Measurements from ENCODE around the gene SBSN.

Gene SBSN

DNA sequence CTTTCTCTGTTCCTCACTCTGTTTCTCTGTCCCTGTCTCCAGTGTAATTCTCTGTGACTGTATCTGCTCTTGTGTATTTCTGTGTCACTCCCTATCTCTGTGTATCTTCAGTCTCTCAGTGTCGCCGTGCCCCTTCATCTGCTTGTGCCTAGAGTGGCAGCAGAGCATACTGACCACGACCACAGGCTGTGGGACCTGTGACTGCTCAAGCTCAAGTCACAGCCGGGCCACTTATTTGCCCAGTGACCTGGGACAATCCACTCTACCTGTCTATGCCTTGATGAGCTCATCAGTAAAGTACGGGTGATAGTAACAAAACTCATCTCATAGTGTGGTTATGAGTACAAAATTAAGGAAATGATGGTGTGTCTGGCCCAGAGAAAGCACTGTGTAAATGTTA is 26.0 kb upstream of the SBSN start:
- no peak for DNase-seq

DNA sequence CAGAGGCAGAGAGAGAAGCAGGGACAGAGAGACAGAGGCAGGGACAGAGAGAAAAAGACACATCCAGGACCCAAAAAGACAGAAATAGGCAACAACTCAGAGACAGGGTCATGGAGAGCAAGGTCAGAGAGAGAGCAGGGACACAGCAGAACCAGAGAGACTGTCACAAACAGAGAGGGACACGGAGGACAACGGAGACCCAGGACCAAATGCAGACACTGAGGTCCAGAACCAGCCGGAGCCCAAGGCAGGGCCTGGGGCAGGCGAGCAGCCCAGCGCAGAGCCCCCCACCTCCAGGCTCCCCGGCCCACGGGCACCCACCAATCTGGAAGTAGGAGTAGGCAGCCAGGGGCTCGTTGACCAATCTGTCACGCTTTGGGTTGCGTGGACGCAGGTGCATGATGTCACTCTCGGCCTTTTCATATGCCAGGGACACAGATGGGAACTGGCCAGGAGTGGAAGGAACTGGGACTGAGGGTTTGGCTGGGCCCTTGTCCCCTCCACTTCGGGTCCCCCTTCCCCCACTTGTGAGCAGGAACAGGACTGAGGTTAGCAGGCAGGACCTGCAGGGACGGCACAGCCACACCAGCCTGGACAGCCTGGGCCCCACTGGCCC is 25.4 kb upstream of the SBSN start:
- no peak for DNase-seq

DNA sequence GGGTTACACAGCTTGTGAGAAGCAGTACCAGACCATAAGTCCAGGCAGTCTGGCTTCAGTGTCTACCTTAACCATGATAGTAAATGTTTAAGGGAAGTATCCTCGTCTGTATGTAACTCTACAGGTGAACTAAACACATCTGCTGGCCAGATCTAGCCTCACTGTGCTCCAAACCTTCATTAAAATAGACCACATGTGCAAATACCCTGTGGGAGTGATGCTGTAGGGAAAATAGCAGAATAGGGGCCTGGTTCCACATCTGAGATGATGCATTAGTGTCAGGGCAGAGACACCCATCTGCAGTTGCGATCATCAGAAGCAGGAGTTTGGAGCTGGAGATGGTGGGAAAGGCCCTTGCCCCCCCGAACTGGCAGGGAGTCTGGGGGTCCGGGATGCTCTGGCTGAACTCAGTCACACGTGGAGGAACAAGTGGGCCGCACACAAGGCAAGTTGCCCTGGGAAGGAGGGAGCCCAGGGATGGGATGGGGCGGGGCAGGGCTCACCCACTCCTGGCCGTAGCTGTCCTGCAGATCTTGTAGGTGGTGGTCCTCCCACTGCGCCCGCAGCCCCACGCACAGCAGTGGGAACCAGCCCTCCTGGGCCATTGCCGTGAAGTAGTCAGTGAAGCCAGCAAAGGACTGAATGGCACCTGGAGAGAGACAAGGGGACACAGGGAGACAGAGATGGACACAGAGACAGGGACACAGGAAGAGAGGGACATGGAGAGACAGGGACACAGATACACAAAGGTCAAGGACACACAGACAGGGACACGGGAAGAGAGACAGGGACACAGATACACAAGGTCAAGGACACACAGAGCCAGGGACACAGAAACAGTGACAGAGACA is 24.6 kb upstream of the SBSN start:
- DNase-seq: no peak

DNA sequence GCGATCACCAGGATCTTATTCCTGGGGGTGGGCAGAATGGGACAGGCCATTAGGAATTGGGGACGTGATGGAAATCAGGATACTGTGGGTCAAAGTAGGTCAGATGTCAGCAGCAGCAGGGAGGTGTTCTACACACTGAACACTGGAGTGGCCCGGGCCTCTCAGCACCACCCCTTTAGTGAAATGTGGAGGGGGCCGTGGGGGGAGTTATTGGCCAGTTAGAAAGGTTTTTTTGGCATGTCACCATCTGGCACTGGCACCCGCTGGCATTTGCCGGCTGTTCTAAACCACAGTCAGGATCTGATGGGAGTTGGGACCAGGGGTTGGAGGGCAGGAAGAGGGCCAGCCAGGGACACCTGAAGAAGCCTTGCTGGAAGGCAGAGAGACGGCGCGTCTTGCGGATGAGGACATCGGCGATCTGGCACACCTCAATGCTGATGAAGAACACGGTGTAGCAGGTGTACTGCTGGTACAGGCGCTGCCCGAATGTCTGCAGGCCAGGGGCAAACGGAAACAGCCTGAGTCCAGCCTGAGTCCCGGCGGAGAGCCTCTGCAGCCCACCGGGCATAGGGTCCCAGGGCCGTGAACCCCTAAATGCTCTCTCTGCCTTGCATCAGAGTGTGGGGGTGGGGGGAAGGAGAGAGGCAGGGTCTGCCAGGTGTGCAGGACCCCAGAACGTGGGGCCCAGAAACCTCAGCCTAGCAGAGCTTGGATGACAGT is 23.1 kb upstream of the SBSN start:
- no peak for DNase-seq

- DNase-seq: no peak
These were observed 21.9 kb upstream of the SBSN start for GRCh38 chr19:35549879-35550523.

GRCh38 chr19:35549174-35549788 is 21.2 kb upstream of the SBSN start:
- peak; percentile 64 to 66 for DNase-seq

- no peak for DNase-seq
These were observed 18.4 kb upstream of the SBSN start for GRCh38 chr19:35546532-35546931.

DNA sequence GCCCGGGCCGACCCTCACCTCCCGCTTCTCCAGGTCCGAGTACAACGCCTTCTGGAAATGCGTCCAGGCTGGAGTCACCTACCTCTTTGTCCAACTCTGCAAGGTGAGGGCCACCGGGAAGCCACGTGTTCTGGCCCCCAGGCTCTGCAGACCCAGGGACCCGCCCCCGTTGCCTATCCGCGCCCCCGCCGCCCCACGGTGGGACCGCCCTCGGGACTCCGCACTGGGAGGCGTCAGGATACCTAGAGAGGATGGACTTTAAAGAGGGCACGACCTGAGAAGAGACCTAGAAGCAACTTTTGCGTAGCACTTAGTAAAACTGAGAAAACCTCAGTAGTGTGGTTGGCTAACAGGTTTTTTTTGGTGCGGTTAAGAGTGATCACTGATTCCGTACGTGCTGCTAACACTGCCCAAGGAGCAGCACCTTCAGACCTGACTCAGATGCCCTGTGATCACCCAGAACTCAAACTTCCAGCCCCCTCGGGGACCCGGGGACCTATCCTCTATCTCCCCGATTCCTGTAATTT is 17.8 kb upstream of the SBSN start:
- peak; percentile 86 to 87 for DNase-seq

GRCh38 chr19:35545001-35545854 is 17.1 kb upstream of the SBSN start, which contains the start of gene TMEM147:
Gene TMEM147, plus strand, starts transcription at chr19:35545626. Its CDS starts 114 bp downstream, at chr19:35545740.
- DNase-seq: peak; percentile 90 to 92

DNA sequence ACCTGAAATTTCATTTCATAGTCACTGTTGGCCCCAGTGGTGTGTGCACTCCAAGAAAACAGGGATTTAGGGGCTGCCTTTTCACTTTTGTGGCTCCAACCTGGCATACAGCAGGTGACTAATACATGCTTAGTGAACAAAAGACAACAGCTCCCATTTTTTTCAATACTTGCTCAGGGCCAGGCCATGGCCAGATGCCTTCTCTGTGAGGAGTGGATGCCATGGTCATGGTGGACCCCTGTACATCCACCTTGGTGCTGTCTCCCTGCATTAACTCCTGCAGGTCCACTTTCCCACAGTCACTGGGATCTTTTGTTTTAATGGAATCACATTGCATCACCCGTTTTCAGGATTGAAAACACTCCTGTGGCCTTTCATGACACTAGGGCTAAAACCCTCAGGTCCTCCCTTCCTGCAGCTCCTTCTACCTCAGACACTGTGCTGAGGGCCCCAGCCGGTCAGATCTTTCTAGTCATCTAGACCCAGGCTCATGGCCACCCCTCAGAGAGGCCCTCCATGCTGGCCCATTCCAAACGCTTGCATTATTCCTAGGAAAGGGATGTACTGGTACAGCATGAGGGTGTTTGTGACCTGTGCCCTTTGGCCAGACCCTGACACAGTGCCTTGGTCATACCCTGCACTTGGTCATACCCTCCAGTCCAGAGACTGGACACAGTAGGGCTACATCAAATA is 16.1 kb upstream of the SBSN start:
- DNase-seq: no peak

DNA sequence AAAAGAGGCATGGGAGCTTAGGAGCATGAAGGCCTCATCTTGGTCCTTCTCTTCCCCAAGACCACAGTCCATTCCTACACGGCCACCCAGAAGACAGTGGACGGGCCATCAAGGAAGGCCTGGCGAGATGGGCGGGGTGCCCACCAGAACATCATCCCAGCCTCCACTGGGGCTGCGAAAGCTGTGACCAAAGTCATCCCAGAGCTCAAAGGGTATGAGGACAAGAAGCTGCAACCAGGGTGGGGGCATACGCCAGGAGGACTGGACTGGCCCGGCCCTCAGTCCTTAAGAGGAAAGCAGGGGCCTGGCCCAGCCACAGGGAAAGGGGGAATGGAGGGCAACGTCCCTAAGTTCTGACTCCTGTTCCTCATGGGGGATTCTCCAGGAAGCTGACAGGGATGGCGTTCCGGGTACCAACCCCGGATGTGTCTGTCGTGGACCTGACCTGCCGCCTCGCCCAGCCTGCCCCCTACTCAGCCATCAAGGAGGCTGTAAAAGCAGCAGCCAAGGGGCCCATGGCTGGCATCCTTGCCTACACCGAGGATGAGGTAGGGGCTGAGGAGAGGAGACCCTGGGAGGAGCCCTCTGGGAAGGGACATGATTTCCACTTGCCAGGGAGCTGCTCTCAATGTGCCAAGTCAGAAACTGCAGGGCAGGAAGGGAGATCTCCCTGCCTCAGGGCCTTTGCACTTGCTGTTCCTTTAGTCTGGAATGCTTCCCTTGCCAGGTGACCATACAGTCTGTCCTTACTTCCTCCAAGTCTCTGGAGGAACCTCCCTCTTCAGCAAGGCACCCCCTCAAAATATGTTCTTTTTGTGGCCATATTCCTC is 15.4 kb upstream of the SBSN start:
- DNase-seq: no peak

DNA sequence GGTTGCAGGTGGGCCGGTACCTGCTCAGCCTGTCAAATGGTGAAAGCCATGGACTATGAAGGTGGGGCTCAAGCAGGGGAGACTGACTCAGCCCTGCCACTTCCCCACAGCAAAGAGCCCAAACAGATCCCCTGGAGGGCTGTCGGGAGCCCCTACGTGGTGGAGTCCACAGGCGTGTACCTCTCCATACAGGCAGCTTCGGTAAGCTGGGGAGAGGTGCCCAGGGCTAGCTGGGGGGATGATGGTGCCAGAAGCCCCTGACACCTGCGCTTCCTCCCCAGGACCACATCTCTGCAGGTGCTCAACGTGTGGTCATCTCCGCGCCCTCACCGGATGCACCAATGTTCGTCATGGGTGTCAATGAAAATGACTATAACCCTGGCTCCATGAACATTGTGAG is 14.1 kb upstream of the SBSN start:
- DNase-seq: no peak

DNA sequence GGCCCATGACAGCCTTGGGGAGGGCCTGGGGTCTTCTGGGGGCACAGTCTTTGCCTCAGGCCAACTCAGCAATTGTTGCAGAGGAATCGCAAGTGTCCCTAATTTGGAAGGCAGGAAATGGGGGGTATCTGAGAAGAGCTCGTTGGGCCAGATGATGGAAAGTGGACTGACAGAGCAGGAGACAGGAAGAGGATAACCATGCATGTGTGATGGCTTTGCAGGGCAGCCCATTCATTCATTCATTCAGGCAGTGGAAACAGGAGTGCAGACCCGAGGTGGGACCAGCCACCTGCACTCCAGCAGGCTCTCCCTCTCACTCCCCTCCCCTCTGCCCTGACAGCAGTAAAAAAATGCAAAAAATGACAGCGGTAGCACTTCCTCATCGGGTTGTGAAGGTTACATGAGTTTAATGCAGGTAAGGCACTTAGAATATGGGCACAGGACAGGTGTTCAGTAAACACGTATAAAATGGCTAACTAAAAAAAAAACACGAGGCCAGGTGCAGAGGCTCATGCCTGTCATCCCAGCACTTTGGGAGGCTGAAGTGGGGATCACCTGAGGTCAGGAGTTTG is 12.3 kb upstream of the SBSN start:
- DNase-seq: no peak

DNA sequence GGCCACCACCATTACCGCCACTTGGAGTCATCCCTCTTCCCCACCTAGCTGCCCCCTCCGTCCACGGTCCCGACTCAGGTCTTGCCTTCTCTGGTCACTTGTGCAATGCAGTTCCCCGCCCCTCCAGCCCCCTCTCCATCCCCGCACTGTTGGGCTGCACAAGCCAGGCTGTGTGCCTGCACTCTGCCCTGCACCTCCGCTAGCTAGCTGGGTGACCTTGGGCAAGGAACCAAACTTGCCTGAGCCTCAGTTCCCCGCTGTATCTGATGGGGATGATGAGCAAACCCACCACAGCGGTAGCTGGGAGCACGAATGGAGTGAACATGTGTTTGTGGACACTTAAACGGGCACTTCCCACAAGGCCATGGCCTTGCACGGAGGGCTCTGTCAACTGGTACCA is 11.7 kb upstream of the SBSN start:
- no peak for DNase-seq

- DNase-seq: no peak
These were observed 11.2 kb upstream of the SBSN start for GRCh38 chr19:35539314-35539713.

DNA sequence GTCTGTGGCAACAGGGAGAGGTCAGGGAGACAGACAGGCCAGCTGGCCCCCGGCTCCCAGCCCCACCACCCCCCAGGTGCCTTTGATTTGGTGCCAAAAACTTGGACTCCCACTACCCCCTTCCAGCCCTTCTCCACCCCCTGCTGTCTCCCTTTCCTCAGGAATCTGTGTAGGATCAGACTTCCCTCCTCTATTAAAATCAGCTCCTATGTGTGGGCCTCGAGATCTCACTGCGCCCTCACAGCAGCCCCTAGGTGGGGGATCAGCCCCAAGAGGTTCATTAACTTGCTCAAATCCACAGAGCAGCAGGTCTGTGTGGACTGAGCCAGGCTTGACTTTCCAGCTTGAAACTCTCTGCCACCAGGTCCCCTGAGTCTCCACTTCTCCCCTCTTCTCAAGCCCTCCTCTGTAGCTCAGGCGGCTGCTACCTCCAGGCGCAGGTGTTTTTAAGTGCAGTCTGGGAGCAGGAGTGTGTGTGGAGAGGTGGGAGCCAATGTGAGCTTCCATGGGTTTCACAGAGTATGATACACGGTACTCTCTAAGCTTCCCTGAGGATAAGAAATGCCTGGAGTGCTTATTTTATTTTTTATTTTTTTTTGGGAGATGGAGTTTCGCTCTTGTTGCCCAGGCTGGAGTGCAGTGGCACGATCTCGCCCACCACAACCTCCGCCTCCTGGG is 6.8 kb upstream of the SBSN start:
- DNase-seq: no peak

GRCh38 chr19:35533822-35534392 is 5.8 kb upstream of the SBSN start:
- peak; percentile 58 to 60 for DNase-seq

GRCh38 chr19:35533201-35533821 is 5.2 kb upstream of the SBSN start, which contains the start of gene GAPDHS:
Gene GAPDHS, plus strand, starts transcription at chr19:35533456. Its CDS starts 72 bp downstream, at chr19:35533528.
- DNase-seq: no peak

Data from activated T-cell treated with anti-CD3 and anti-CD28 coated beads, Interleukin-2, amount 50 U/mL, for 48 hours (primary cell).